GM12878 (cell line): ENCODE results near the gene B3GALT5. TPM values are rescaled to one million over a fixed set of nuclear protein-coding genes. Genes with fewer than 3 reads are reported as not detected.

Experiments
- ATAC-seq: fragments of 200-7000 bp; cut with Tn5 transposase; 3 replicates; pipeline ENCODE4 v1.9.1; 2020; ENCODE audit warnings: mild to moderate bottlenecking, moderate library complexity
- BruUV-seq: library from RNA; stranded (reverse); fragments of 400-500 nt; replicated peaks from 2 replicates; lab custom pipeline; 2021; lab: Mats Ljungman, UMichigan
- CTCF ChIA-PET: fragments of 300-600 bp; sonication (Branson Sonifier 250); formaldehyde crosslinking; extraction: SDS; loops from one replicate; lab custom pipeline; 2021; ENCODE audit warnings: inconsistent platforms; lab: Yijun Ruan, JAX
- POLR2A ChIA-PET: fragments of 350-600 bp; formaldehyde crosslinking; extraction: SDS; loops from one replicate; lab custom pipeline; 2021; ENCODE audit warnings: inconsistent platforms; lab: Charles Lee
- RAD21 ChIA-PET: fragments of 300-600 bp; sonication (Branson Sonifier 250); formaldehyde crosslinking; loops from one replicate; lab custom pipeline; 2023; ENCODE audit warnings: antibody characterized with exemption; ENCODE audit not compliant: unreplicated experiment; lab: Charles Lee
- SMC1A ChIA-PET: fragments of 300-600 bp; sonication (Branson Sonifier 250); formaldehyde crosslinking; loops from one replicate; lab custom pipeline; 2023; ENCODE audit not compliant: unreplicated experiment, uncharacterized antibody; lab: Charles Lee
- DNase-seq: peaks from one replicate; pipeline ENCODE4 v3.0.0-alpha.2; 2011; ENCODE audit warnings: low read depth, low spot score
- FAIRE-seq: peaks from 3 replicates; lab custom pipeline; 2011; peaks lifted over from hg19 to GRCh38; lab: Jason Lieb, UNC
- H2AFZ ChIP-seq: 2 replicates; pipeline ENCODE4 v1.6.0; 2011; ENCODE audit warnings: low read depth, low read length, control low read depth; ENCODE audit not compliant: control insufficient read depth
- H3K27ac ChIP-seq: 2 replicates; pipeline ENCODE4 v1.5.1; 2011; ENCODE audit warnings: control low read depth; ENCODE audit not compliant: control insufficient read depth, insufficient read depth
- H3K27me3 ChIP-seq, 2 experiments: replicated peaks in 1 of 2; 2 replicates each; pipeline versions ENCODE4 v1.6.0 to v1.6.1; 2011; ENCODE audit warnings: low read length in 1 of 2; ENCODE audit not compliant: control insufficient read depth in 2 of 2, insufficient read depth in 2 of 2
- H3K36me3 ChIP-seq, 2 experiments: 2 replicates each; pipeline ENCODE4 v1.5.1; 2011; ENCODE audit warnings: low read length in 1 of 2; ENCODE audit not compliant: control insufficient read depth in 2 of 2, insufficient read depth in 2 of 2
- H3K4me1 ChIP-seq: 2 replicates; pipeline ENCODE4 v1.6.1; 2011; ENCODE audit warnings: mild to moderate bottlenecking, low read length, moderate library complexity, mixed read lengths; ENCODE audit not compliant: control insufficient read depth, insufficient read depth
- H3K4me2 ChIP-seq: 2 replicates; pipeline ENCODE4 v1.6.0; 2011; ENCODE audit warnings: control low read depth; ENCODE audit not compliant: control insufficient read depth, insufficient read depth
- H3K4me3 ChIP-seq: fragments of 200-600 bp; sonication (generic); 2 replicates; pipeline ENCODE4 v1.5.1; 2016
- H3K79me2 ChIP-seq: 2 replicates; pipeline ENCODE4 v1.6.0; 2011; ENCODE audit warnings: low read length; ENCODE audit not compliant: control insufficient read depth, insufficient read depth
- H3K9ac ChIP-seq: 2 replicates; pipeline ENCODE4 v1.8.0; 2011; ENCODE audit warnings: low read length, control low read depth, mixed read lengths; ENCODE audit not compliant: control insufficient read depth, insufficient read depth
- H3K9me3 ChIP-seq: replicated peaks from 3 replicates; pipeline ENCODE4 v1.5.1; 2011; ENCODE audit warnings: mild to moderate bottlenecking, low read length; ENCODE audit not compliant: control insufficient read depth, insufficient read depth
- H4K20me1 ChIP-seq: 2 replicates; pipeline ENCODE4 v1.6.0; 2011; ENCODE audit not compliant: control insufficient read depth, insufficient read depth
- ATF7 ChIP-seq: fragments of 450-650 bp; IDR thresholded peaks from 2 replicates; pipeline ENCODE4 v1.6.1; 2016; ENCODE audit warnings: low read depth, mild to moderate bottlenecking
- CREB1 ChIP-seq: IDR thresholded peaks from 2 replicates; pipeline ENCODE4 v1.6.1; 2012; ENCODE audit warnings: low read depth, mild to moderate bottlenecking, inconsistent platforms
- DPF2 ChIP-seq: fragments of 450-650 bp; IDR thresholded peaks from 2 replicates; pipeline ENCODE4 v1.6.1; 2017; ENCODE audit warnings: mild to moderate bottlenecking
- GABPA ChIP-seq: IDR thresholded peaks from 2 replicates; pipeline ENCODE4 v1.6.1; 2014; ENCODE audit warnings: antibody characterized with exemption, low read depth, mild to moderate bottlenecking, inconsistent platforms
- HCFC1 ChIP-seq: fragments of 150-350 bp; IDR thresholded peaks from 2 replicates; pipeline ENCODE4 v1.6.1; 2014; ENCODE audit warnings: low read length
- PKNOX1 ChIP-seq: fragments of 450-650 bp; IDR thresholded peaks from 2 replicates; pipeline ENCODE4 v1.6.1; 2016; ENCODE audit warnings: mild to moderate bottlenecking
- PML ChIP-seq: IDR thresholded peaks from 2 replicates; pipeline ENCODE4 v1.6.1; 2012; ENCODE audit warnings: low read length, inconsistent platforms
- POLR2AphosphoS2 ChIP-seq: IDR thresholded peaks from 2 replicates; pipeline ENCODE4 v1.6.1; 2011; ENCODE audit warnings: low read depth, mild to moderate bottlenecking, low read length, improper control_type of control experiment, moderate library complexity
- PRDM15 ChIP-seq: fragments of 450-650 bp; formaldehyde crosslinking; IDR thresholded peaks from 2 replicates; pipeline ENCODE4 v1.4.0; 2020; ENCODE audit warnings: mild to moderate bottlenecking, moderate library complexity
- RFX5 ChIP-seq: IDR thresholded peaks from 2 replicates; pipeline ENCODE4 v1.6.1; 2011; ENCODE audit warnings: low read depth, low read length, improper control_type of control experiment
- SIN3A ChIP-seq: IDR thresholded peaks from 2 replicates; pipeline ENCODE4 v1.6.1; 2012; ENCODE audit warnings: low read depth, low read length, improper control_type of control experiment
- YBX1 ChIP-seq: fragments of 450-650 bp; IDR thresholded peaks from 2 replicates; pipeline ENCODE4 v1.6.1; 2016; ENCODE audit warnings: antibody characterized with exemption
- ZBED1 ChIP-seq: IDR thresholded peaks from 2 replicates; pipeline ENCODE4 v1.6.1; 2016; ENCODE audit warnings: borderline replicate concordance
- ZNF622 ChIP-seq: fragments of 450-650 bp; IDR thresholded peaks from 2 replicates; pipeline ENCODE4 v1.6.1; 2017; ENCODE audit warnings: mild to moderate bottlenecking, inconsistent platforms
- in situ Hi-C: fragments of 300-500 bp; cut with MboI; formaldehyde crosslinking; loops from 9 replicates; pipeline ENCODE4 v1.14.3; 2018; ENCODE audit warnings: mixed read lengths
- intact Hi-C: fragments of 100-400 bp; cut with micrococcal nuclease; formaldehyde crosslinking; loops from one replicate; pipeline ENCODE4 v1.14.2; 2022; ENCODE audit not compliant: unreplicated experiment
- polyA plus RNA-seq, 11 experiments: library from polyadenylated mRNA; depleted of rRNA in 4 of 11; unstranded in 6 of 11; stranded (reverse) in 5 of 11; fragments of >200 nt; fragmentation: Nextera tagmentation in 4 of 11; fragmentation: Illumina TruSeq in 1 of 11; extraction: Ambion mirVana in 4 of 11; extraction: Trizol in 1 of 11; gene quantifications; 1 replicate in 1 of 11; 2 replicates in 10 of 11; pipeline versions ENCODE4 v1.2.1 to v1.2.3, GENCODE V29; 2011 to 2016; ENCODE audit warnings: inconsistent platforms in 2 of 11, missing spikeins in 2 of 11, low read depth in 1 of 11
- total RNA-seq, 4 experiments: library from RNA; depleted of rRNA in 3 of 4; stranded (reverse); fragments of >200 nt in 3 of 4; fragmentation: Illumina TruSeq in 1 of 4; extraction: Trizol in 1 of 4; gene quantifications; 2 replicates each; pipeline versions ENCODE4 v1.2.1 to v1.2.3, GENCODE V29; 2013 to 2021

B3GALT5 gene
- total and polyA plus RNA-seq, 10 of the 15 experiments (the other 5 are each of a cell fraction or from before 2014, with no cell fraction given): 0.03 to 0.04 TPM; not detected in 8

- H4K20me1 ChIP-seq: no peaks in the 10 kb centered on the region
- H3K4me2 ChIP-seq: no peak overlapping the region
- CTCF ChIA-PET: no interaction called here
- H2AFZ ChIP-seq: no peak overlapping the region
- ATAC-seq: no peak
- POLR2A ChIA-PET: no interaction called here
- no peaks in the 10 kb centered on the region for H3K36me3 ChIP-seq
- H3K4me1 ChIP-seq: no peaks in the 10 kb centered on the region
- DNase-seq: no peak
- H3K9ac ChIP-seq: no peak overlapping the region
- intact Hi-C loops (no loop called here), in situ Hi-C loops (no loop called here)
- no peaks in the 10 kb centered on the region for H3K9me3 ChIP-seq
- H3K27me3 ChIP-seq: no peaks in the 10 kb centered on the region
- TF ChIP-seq POLR2AphosphoS2 (no peak), HCFC1 (no peak), GABPA (no peak), YBX1 (no peak), PML (no peak), PKNOX1 (no peak), RFX5 (no peak), SIN3A (no peak), PRDM15 (CRISPR knock-in tag) (no peak), DPF2 (no peak), CREB1 (no peak), ZNF622 (no peak), ZBED1 (no peak), ATF7 (no peak)
- SMC1A ChIA-PET: no interaction called here
- H3K79me2 ChIP-seq: no peaks in the 10 kb centered on the region
- no peak overlapping the region for H3K4me3 ChIP-seq
- RAD21 ChIA-PET: no interaction called here
- no TSS peak for BruUV-seq
- FAIRE-seq: no peak
- H3K27ac ChIP-seq: no peak overlapping the region
These were observed 19.2 kb upstream of the B3GALT5 start for GRCh38 chr21:39593522-39593921.
